NCI-H82 treated with DMSO at 0.1 percent for 48 hours (cell line): ENCODE data around the gene BAIAP2L1.

Source experiments
- DNase-seq: peaks from one replicate; lab custom pipeline; 2025; ENCODE audit not compliant: unreplicated experiment; lab: John Stamatoyannopoulos, UW

BAIAP2L1 gene

GRCh38 chr7:98360221-98361130, 40.4 kb downstream of the BAIAP2L1 start:
- DNase-seq = no peak

GRCh38 chr7:98359395-98359794, 41.5 kb downstream of the BAIAP2L1 start:
- DNase-seq = no peak

GRCh38 chr7:98358706-98359105, 42.2 kb downstream of the BAIAP2L1 start:
- DNase-seq = no peak

- no peak for DNase-seq
These were observed 43.1 kb downstream of the BAIAP2L1 start for GRCh38 chr7:98357751-98358161.

- DNase-seq = no peak
These were observed 45.7 kb downstream of the BAIAP2L1 start for GRCh38 chr7:98355250-98355538.

- no peak for DNase-seq
These were observed 46.2 kb downstream of the BAIAP2L1 start for GRCh38 chr7:98354511-98355249.

- DNase-seq = no peak
These were observed 46.8 kb downstream of the BAIAP2L1 start for GRCh38 chr7:98354052-98354451.

- no peak for DNase-seq
These were observed 48.3 kb downstream of the BAIAP2L1 start for GRCh38 chr7:98352621-98353020.

- no peak for DNase-seq
These were observed 49.8 kb downstream of the BAIAP2L1 start for GRCh38 chr7:98351136-98351535.

- no peak for DNase-seq
These were observed 52.0 kb downstream of the BAIAP2L1 start for GRCh38 chr7:98348726-98349474.

- DNase-seq = no peak
These were observed 54.3 kb downstream of the BAIAP2L1 start for GRCh38 chr7:98346515-98347069.

GRCh38 chr7:98341106-98341505, 59.8 kb downstream of the BAIAP2L1 start:
- no peak for DNase-seq

- DNase-seq = no peak
These were observed 61.8 kb downstream of the BAIAP2L1 start for GRCh38 chr7:98339043-98339442.

- DNase-seq = no peak
These were observed 62.4 kb downstream of the BAIAP2L1 start for GRCh38 chr7:98338441-98338840.

- DNase-seq = no peak
These were observed 65.4 kb downstream of the BAIAP2L1 start for GRCh38 chr7:98335411-98335977.

- no peak for DNase-seq
These were observed 66.8 kb downstream of the BAIAP2L1 start for GRCh38 chr7:98334081-98334480.

- no peak for DNase-seq
These were observed 69.9 kb downstream of the BAIAP2L1 start for GRCh38 chr7:98330926-98331529.

- no peak for DNase-seq
These were observed 71.0 kb downstream of the BAIAP2L1 start for GRCh38 chr7:98329791-98330373.

GRCh38 chr7:98329100-98329790, 71.6 kb downstream of the BAIAP2L1 start:
- no peak for DNase-seq

GRCh38 chr7:98324782-98325181, 76.1 kb downstream of the BAIAP2L1 start:
- no peak for DNase-seq
